Cerebellar nuclear complex (tissue), 1 donor: ENCODE results near the gene ANAPC13.

Experiments used
- DNase-seq, 2 experiments: peaks; one replicate each; lab custom pipeline; 2025; lab: John Stamatoyannopoulos, UW

ANAPC13 gene

DNA sequence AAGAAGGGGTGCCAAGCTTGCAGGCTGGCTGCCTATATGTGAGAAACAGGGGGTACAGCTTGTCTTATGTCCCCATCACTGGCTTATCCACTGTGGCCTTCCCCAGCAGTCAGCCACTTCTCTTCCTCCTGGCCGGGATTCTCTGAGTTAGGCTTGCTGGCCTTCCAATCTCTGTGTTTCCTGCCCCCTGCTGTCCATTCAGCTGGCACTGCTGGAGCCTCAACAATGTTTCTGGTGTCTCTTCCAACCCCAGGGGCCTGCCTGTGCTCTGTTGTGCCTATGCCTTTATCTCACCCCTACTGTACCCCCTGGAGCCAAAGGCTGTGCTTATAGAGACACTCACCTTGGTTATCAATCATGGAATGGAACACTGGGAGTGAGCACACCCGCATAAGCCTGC, 36.5 kb downstream of the ANAPC13 start:
- DNase-seq, result peak in 1 of 2 experiments; percentile 28

- DNase-seq, result no peak
These were observed 37.1 kb downstream of the ANAPC13 start for GRCh38 chr3:134448664-134449063.

GRCh38 chr3:134447351-134447750, 38.4 kb downstream of the ANAPC13 start:
- DNase-seq, result no peak

- no peak for DNase-seq
These were observed 39.0 kb downstream of the ANAPC13 start for GRCh38 chr3:134446800-134447199.

DNA sequence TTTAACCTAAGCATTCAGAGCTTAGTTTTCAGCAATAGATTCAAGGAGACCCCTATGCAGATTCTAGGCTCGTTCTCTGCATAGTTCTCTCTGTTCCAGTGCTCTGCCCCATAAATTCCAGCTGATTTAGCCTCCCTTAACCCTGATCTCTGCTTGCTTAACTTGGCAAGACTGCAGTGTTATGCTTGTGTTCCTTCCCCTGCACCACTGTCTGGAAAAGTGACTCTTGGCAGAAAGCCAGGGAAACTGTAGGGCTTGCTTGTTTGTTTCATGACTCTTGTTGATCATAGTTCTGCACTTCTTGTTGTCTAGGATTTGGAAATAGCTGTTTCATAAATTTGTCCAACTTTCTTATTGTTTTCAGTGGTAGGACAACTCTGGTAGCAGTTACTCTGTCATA, 40.1 kb downstream of the ANAPC13 start:
- no peak for DNase-seq

DNA sequence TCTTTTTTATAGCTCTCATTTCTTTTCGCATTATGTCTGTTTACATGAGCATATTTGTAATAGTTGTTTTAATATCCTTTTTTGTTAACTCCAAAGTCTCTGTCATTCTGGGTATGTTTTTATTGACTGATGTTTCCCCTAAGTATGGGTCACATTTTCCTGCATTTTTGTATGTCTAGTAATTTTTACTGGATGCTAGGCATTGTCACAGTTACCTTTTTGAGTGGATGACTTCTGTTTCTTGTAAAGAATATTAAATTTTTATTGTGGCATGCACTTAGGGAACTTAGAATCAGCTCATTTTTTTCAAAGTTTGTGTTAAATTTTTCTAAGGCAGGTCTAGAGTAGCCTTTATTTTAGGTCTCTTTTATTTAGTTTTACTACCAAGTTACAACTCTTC, 40.7 kb downstream of the ANAPC13 start:
- no peak for DNase-seq

- DNase-seq, result no peak
These were observed 44.0 kb downstream of the ANAPC13 start for GRCh38 chr3:134441821-134442220.

GRCh38 chr3:134441321-134441720, 44.5 kb downstream of the ANAPC13 start:
- DNase-seq, result no peak

DNA sequence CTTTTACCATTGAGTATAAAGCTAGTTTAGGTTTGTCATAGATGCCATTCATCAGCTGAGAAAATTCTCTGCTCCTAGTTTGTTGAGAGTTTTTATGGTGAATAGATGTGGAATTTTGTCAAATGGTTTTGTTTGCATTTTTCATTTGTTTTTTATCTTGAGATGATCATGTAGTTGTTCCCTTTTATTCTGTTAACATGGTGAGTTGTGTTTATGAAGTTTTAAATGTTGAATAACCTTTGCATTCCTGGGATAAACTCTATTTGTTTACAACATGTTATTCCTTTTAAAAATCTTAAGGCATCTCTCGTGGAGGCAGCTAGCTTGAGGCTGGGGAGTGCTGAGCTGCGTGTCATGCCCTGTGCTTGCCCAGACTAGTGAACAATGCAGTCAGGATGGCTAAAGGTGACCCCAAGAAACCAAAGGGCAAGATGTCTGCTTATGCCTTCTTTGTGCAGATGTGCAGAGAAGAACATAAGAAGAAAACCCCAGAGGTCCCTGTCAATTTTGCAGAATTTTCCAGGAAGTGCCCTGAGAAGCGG, 48.5 kb downstream of the ANAPC13 start:
- DNase-seq, result no peak

- DNase-seq, result no peak
These were observed 53.5 kb downstream of the ANAPC13 start for GRCh38 chr3:134432236-134432635.

GRCh38 chr3:134430950-134431445, 54.8 kb downstream of the ANAPC13 start:
- DNase-seq, result peak in 1 of 2 experiments; percentile 69

GRCh38 chr3:134430174-134430573, 55.6 kb downstream of the ANAPC13 start:
- no peak for DNase-seq

DNA sequence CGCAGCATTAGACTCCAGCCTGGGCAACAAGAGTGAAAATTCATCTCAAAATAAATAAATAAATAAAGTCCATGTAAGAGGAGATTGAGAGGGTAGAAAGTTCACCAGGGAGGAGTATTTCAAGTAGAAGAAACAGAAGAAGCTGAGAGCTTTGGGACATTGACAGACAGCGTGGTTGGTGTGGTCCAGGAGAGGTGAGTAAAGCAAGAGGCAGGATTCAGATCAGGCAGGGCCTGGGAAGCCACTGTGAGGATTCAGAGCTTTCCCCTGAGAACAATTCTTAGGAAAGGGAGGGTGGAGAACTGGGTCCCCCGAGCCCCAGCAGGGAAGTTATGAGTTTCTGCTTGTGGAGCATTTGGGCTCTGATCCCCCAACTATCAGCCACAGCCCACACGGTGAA, 57.4 kb downstream of the ANAPC13 start:
- DNase-seq, result no peak
